NCI-H345 treated with DMSO at 0.1 percent for 48 hours (cell line): Measurements from ENCODE around the gene COA3.

Source experiments
- DNase-seq: peaks from one replicate; lab custom pipeline; 2025; ENCODE audit not compliant: unreplicated experiment; lab: John Stamatoyannopoulos, UW

The COA3 gene

GRCh38 chr17:42754782-42755181 is 43.7 kb downstream of the COA3 start:
- DNase-seq: no peak

DNA sequence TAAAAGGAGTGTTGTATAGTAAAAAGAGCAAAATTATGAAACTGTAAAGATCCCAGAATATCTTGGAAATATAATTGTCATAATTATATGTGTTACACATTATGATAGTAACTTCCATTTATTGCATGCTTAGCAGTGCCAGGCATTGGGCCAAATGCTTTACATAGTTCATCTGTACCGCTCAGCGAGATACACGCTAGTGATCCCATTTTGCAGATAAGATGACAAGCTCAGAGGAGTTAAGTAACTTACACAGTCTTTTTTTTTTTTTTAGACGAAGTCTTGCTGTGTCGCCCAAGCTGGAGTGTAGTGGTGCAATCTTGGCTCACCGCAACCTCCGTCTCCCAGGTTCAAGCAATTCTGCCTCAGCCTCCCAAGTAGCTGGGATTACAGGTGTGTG is 46.9 kb downstream of the COA3 start:
- DNase-seq: no peak

- DNase-seq: no peak
These were observed 47.7 kb downstream of the COA3 start for GRCh38 chr17:42750739-42751344.

DNA sequence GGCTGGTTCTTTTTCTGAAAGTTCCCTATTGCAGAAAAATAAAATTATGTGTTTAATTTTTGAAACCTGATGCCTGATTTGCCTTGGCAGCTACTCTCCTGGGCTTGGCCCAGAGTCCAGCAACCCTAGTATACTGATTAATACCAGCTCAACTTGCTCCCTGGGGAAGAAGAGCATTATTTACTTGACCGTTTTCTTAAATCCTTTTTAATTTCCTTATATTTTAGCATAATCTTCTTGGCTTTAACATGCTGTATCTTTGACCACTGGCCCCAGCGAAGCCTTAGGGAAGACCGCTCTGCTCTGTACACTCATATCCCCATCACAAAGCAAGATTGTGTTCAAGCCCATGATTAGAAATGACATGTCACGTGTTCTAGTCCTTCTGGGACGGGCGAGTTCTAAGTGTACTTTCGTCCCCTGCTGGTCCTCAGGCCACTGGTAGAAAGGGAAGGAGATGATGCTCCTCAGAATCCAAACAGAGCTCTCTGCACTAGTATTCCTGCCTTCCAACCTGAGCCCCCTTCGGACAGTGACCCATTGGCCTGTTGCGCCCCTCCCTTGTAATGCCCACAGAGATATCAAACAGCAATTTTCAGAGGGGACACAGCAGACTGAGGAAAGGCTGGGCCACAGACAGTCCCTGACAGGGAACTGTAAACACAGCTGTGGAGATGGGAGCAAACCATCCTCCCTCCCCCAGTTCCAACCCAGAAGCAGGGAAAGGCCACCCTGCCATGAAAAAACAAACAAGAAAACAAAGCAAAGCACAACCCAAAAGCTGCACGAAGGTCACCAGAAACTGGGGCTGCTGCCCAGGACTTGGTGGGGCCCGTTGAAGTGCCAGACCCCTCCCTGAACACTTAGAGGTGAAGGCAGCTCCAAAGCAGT is 49.4 kb downstream of the COA3 start:
- DNase-seq: no peak

GRCh38 chr17:42748202-42748907 is 50.1 kb downstream of the COA3 start:
- no peak for DNase-seq
